Uterus (tissue), 2 donors: ENCODE data around the gene GTF2IRD2.
"Not testable (repeated sequence)": the region's sequence is repeated elsewhere in the genome, so short reads cannot be mapped to it uniquely, and the experiment has no call there.

Experiments
- POLR2A ChIP-seq, 2 donors: fragments of 450-650 bp; IDR thresholded peaks; one replicate each; pipeline ENCODE4 v1.6.1; 2016; ENCODE audit warnings: antibody characterized with exemption in 2 of 2, mild to moderate bottlenecking in 1 of 2, moderate library complexity in 1 of 2
- TF ChIP-seq, protein P1 (sequence below), 4 experiments: fragments of 200-600 bp in 2 of 4; fragments of 450-650 bp in 2 of 4; sonication (generic) in 2 of 4; IDR thresholded peaks; one replicate each; pipeline ENCODE4 v1.5.1; 2016 to 2019; ENCODE audit warnings: antibody characterized with exemption in 4 of 4, mild to moderate bottlenecking in 2 of 4, moderate library complexity in 1 of 4

DNA sequence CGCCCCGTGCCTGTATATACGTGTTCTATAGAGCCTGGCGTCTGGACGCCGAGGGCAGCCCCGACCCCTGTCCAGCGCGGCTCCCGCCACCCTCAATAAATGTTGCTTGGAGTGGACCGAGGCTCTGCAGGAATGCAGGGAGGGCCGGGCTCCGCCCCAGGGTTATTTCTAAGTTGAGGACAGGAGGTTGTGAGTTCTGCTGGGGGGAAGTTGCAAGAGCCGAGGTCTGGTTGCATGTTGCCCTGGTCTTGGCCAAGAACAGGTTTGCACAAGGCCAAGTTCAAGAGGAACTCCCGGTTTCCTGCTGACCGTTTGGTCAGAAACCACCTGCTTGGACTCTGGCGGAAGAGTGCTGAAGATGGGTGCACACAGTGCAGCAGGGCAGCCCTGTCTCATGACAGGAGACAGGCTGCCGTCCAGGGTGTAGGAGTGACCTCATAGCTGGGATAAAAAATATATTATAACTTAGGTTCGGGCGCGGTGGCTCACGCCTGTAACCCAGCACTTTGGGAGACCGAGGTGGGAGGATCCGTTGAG is 62.1 kb downstream of the GTF2IRD2 start:
- TF ChIP-seq, protein P1, sequence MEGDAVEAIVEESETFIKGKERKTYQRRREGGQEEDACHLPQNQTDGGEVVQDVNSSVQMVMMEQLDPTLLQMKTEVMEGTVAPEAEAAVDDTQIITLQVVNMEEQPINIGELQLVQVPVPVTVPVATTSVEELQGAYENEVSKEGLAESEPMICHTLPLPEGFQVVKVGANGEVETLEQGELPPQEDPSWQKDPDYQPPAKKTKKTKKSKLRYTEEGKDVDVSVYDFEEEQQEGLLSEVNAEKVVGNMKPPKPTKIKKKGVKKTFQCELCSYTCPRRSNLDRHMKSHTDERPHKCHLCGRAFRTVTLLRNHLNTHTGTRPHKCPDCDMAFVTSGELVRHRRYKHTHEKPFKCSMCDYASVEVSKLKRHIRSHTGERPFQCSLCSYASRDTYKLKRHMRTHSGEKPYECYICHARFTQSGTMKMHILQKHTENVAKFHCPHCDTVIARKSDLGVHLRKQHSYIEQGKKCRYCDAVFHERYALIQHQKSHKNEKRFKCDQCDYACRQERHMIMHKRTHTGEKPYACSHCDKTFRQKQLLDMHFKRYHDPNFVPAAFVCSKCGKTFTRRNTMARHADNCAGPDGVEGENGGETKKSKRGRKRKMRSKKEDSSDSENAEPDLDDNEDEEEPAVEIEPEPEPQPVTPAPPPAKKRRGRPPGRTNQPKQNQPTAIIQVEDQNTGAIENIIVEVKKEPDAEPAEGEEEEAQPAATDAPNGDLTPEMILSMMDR (IDR thresholded peaks at IDR 0.05): not testable (repeated sequence)
- TF ChIP-seq POLR2A (IDR thresholded peaks at IDR 0.05): not testable (repeated sequence)
